GM18858 (cell line): ENCODE data around the gene IGF2BP2.

Source experiments
- ATAC-seq: cut with Tn5 transposase; IDR thresholded peaks from one replicate; pipeline ENCODE4 v1.9.1; 2021; ENCODE audit not compliant: unreplicated experiment

The IGF2BP2 gene

GRCh38 chr3:185737740-185738680, 86.8 kb downstream of the IGF2BP2 start:
- no peak for ATAC-seq

- no peak for ATAC-seq
Observed at GRCh38 chr3:185737020-185737419, 87.8 kb downstream of the IGF2BP2 start.

- ATAC-seq = no peak
Observed at GRCh38 chr3:185734725-185735096, 90.1 kb downstream of the IGF2BP2 start.

- no peak for ATAC-seq
Observed at GRCh38 chr3:185733980-185734724, 90.7 kb downstream of the IGF2BP2 start.

GRCh38 chr3:185732782-185733181, 92.1 kb downstream of the IGF2BP2 start:
- no peak for ATAC-seq

GRCh38 chr3:185730550-185730949, 94.3 kb downstream of the IGF2BP2 start:
- ATAC-seq = no peak

- ATAC-seq = no peak
Observed at GRCh38 chr3:185729337-185730055, 95.3 kb downstream of the IGF2BP2 start.

- no peak for ATAC-seq
Observed at GRCh38 chr3:185728630-185729336, 96.1 kb downstream of the IGF2BP2 start.

- no peak for ATAC-seq
Observed at GRCh38 chr3:185727873-185728272, 97.0 kb downstream of the IGF2BP2 start.

- no peak for ATAC-seq
Observed at GRCh38 chr3:185726254-185726967, 98.4 kb downstream of the IGF2BP2 start.

- ATAC-seq = no peak
Observed at GRCh38 chr3:185724761-185725160, 100.1 kb downstream of the IGF2BP2 start.

GRCh38 chr3:185724251-185724650, 100.6 kb downstream of the IGF2BP2 start:
- ATAC-seq = no peak

GRCh38 chr3:185722881-185723280, 102.0 kb downstream of the IGF2BP2 start:
- ATAC-seq = no peak

- ATAC-seq = no peak
Observed at GRCh38 chr3:185721970-185722369, 102.9 kb downstream of the IGF2BP2 start.

GRCh38 chr3:185720326-185720725, 104.5 kb downstream of the IGF2BP2 start:
- ATAC-seq = no peak

GRCh38 chr3:185718736-185719593, 105.9 kb downstream of the IGF2BP2 start:
- no peak for ATAC-seq

- ATAC-seq = no peak
Observed at GRCh38 chr3:185717627-185718402, 107.0 kb downstream of the IGF2BP2 start.

GRCh38 chr3:185717121-185717520, 107.7 kb downstream of the IGF2BP2 start:
- ATAC-seq = no peak
